HG03521 (cell line): ENCODE data around the gene RC3H1.
"Not testable (repeated sequence)": the region's sequence is repeated elsewhere in the genome, so short reads cannot be mapped to it uniquely, and the experiment has no call there.

Source experiments
- ATAC-seq: cut with Tn5 transposase; IDR thresholded peaks from one replicate; pipeline ENCODE4 v1.9.1; 2021; ENCODE audit warnings: mild to moderate bottlenecking, moderate library complexity; ENCODE audit not compliant: unreplicated experiment

RC3H1 gene

GRCh38 chr1:174022080-174022975 is at the start of gene RC3H1:
Gene RC3H1 (minus strand): TSS chr1:174022357. CDS start chr1:173992985, 29,372 bp downstream.
- peak; percentile 86 for ATAC-seq

- ATAC-seq = no peak
Observed at GRCh38 chr1:174070614-174071013, 48.5 kb upstream of the RC3H1 start.

DNA sequence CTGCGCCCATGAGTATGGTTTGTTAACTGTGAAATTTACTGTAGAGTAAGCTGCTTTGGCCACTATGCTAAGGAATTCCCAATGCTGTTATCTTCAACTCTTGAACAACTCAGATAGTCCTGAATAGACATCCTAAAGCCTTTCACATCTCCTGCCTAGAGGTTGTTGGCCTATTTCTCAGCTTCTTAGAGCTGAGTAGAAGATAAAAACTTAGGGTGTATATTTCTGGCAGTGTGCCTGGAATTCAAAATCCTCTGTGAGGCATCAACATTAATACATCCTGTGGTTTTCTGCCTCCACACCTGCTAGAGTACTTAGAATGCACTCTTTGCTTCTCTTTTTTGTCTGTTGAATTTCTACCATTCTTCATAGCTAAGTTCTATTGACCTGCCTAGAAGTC is 45.8 kb upstream of the RC3H1 start:
- no peak for ATAC-seq

DNA sequence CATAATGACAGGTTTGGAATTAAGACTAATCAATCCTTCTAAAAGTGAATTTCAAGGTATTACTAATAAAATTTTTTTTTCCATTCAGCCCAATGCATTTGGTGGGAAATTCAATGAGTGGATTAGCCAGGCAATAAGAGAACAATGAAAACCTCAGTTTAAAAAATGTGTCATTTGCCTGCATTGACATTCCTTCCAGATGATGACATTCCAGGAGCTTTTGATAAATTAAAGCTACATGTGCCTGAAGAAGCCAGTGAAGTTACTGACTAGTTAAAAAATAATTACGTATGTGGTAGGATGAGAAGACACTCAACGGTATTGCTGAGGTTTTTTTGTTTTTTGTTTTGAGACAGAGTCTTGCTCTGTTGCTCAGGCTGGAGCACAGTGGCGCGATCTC is 37.9 kb upstream of the RC3H1 start:
- no peak for ATAC-seq

DNA sequence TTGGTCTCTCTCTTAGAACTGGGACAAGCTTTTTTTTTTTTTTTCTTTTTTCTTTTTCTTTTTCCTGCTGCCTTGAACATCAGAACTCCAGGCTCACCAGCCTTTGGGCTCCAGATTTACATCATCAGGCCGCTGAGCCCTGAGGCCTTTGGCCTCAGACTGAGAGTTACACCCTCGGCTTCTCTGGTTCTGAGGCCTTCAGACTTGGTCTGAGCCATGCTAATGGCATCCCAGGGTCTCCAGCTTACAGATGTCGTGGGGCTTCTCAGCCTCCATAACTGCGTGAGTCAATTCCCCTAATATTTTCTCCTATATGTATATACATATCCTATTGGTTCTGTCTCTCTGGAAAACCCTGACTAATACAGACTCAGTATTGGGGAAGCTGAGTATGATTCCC is 36.5 kb upstream of the RC3H1 start:
- ATAC-seq = no peak

GRCh38 chr1:174056609-174057008 is 34.5 kb upstream of the RC3H1 start:
- ATAC-seq = not testable (repeated sequence)

DNA sequence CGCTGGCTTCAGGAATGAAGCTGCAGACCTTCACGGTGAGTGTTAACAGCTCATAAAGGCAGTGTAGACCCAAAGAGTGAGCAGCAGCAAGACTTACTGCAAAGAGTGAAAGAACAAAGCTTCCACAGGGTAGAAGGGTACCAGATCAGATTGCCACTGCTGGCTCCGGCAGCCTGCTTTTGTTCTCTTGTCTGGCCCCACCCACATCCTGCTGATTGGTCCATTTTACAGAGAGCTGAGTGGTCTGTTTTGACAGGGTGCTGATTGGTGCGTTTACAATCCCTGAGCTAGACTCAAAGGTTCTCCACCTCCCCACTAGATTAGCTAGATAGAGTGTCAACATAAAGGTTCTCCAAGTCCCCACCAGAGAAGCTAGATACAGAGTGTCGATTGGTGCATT is 33.6 kb upstream of the RC3H1 start:
- ATAC-seq = not testable (repeated sequence)

- ATAC-seq = no peak
Observed at GRCh38 chr1:174053826-174054225, 31.7 kb upstream of the RC3H1 start.

GRCh38 chr1:174052621-174053020 is 30.5 kb upstream of the RC3H1 start:
- ATAC-seq = no peak

DNA sequence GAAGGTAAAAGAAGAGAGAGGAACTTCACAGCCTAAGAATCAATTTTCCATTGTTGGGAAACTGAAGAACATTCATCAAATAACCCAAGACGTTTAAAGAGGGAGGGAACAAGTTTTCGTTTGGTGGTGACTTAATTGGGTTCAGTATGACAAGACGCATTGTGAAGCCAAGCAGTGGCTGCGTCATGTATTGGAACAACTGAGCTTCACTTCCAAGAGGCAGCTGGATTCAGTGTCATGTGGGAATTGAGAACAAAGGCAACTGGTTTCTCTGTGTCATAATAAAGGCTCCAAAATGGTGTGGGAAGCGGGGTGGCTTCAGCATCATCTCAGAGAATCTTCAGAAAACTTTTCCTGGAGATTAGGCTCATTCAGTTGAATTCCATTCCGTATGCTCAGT is 29.8 kb upstream of the RC3H1 start:
- no peak for ATAC-seq

- ATAC-seq = no peak
Observed at GRCh38 chr1:174049514-174049913, 27.4 kb upstream of the RC3H1 start.

GRCh38 chr1:174044418-174045222 is 22.5 kb upstream of the RC3H1 start:
- ATAC-seq = no peak

- ATAC-seq = not testable (repeated sequence)
Observed at GRCh38 chr1:174042509-174042908, 20.4 kb upstream of the RC3H1 start.

- ATAC-seq = no peak
Observed at GRCh38 chr1:174041369-174041768, 19.2 kb upstream of the RC3H1 start.

DNA sequence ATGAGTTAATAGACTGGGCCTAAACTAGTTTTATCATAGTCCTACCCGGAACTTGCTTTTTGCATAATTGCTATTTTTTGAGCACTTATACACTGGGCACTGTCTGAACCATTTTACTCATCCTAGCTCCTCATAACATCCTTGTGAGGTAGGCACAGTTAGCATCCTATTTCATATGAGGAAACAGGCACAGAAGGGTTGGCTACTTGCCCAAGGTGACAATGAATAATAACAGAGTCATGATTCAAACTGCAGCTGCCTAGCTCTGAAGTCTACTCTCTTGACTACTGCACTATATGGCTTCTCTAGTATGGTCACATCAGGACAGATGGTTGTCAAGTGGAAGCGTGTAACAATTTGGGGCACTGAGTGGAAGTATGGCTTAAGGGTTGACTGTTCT is 18.2 kb upstream of the RC3H1 start:
- ATAC-seq = no peak

DNA sequence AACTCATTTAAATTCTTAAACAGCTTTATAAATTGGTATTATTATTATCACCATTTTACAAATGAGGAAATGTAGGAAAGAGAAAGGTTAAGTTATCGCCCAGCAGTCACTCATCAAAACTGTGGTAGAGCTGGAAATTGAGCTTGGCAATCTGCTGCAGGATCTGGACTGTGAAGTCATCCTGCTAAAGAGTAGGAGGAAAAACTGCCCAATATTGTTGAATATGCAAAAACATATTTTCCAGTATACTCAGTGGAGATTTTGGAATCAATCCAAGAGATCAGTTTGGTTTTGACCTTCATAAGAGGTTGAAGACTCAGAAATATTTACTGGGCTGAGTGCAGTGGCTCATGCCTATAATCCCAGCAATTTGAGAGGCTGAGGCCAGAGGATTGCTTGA is 16.9 kb upstream of the RC3H1 start:
- ATAC-seq = no peak

DNA sequence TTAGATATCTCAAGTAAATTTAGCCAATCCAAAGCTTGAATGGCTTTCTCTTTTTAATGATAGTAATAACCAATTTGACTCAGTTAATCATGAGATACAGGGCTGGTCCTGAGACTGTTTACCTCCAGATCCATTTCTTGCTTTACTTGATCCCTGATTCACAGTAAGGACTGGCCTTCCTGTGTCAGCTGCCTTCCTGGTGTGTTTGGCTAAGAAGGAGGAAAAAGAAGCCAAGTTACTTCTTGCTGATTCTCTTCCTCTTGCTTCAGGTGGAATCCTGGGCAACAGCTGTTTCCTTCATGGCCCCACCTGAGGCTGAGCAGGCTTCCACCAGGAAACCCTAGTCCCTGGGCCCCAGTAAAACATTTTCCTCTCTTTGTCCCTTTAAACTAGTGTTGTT is 14.6 kb upstream of the RC3H1 start:
- no peak for ATAC-seq

GRCh38 chr1:174036204-174036603 is 14.0 kb upstream of the RC3H1 start:
- no peak for ATAC-seq

- ATAC-seq = no peak
Observed at GRCh38 chr1:174032671-174033222, 10.6 kb upstream of the RC3H1 start.

GRCh38 chr1:174031099-174031498 is 8.9 kb upstream of the RC3H1 start:
- no peak for ATAC-seq

DNA sequence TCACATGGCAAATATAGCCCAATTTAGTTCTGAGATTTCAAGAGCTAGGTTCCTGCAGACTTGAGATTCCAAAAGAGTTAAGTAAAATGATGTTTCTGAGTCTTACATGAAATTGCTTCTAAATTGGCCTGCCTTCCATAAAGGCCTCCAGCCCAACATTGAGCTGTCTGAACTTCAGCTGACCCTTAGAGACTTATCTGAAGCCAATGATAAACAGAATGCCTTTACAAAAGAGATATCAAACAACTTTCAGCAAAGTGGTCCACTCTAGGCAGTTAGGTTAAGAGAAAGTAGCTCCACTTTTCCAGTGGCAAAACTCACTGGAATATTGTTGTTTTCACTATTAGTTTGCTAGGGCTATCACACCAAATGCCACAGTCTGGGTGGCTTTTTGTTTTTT is 6.3 kb upstream of the RC3H1 start:
- ATAC-seq = no peak

DNA sequence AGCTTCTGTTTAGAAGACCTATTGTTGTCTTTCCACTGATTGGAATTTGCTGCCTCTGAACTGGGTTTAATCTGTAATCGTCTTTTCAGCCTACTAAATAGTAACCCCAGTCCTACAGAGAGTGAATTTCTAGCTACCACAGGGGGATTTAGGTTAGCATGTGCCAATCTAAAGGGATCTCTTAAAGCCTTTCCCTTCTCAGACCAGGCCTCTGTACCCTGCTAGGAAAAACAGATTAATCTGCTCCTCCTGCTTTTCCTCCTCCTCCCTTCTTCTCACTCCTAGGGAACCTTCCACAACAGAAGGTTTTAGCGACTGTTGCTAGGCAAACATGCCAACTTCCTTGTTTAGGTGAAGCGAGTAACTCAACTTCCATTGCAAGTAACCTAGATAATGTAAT is 1.3 kb upstream of the RC3H1 start:
- no peak for ATAC-seq
